K562 (cell line): ENCODE measurements around the gene MRPL58. TPM values are rescaled to one million over a fixed set of nuclear protein-coding genes. Genes with fewer than 3 reads are reported as not detected.
A peak's percentile ranks its signal among the peaks of the same experiment; 100 is the strongest.

ENCODE experiments used
- BCOR ChIP-seq: fragments of 450-650 bp; IDR thresholded peaks from 2 replicates; pipeline ENCODE4 v1.6.1; 2016
- BRD9 ChIP-seq: fragments of 450-650 bp; IDR thresholded peaks from 2 replicates; pipeline ENCODE4 v1.6.1; 2018; ENCODE audit warnings: low read depth; ENCODE audit not compliant: partially characterized antibody
- CBFB ChIP-seq: sonication (generic); formaldehyde crosslinking; IDR thresholded peaks from 2 replicates; pipeline ENCODE4 v1.4.0; 2020; ENCODE audit warnings: mild to moderate bottlenecking, missing genetic modification reagents
- CREB3 ChIP-seq: fragments of 450-650 bp; conservative IDR thresholded peaks from 2 replicates; pipeline ENCODE4 v1.6.1; 2016; ENCODE audit warnings: missing genetic modification characterization, low read depth, mild to moderate bottlenecking, missing compliant biosample characterization, moderate library complexity
- ELF2 ChIP-seq: fragments of 250-450 bp; sonication (Bioruptor Pico); IDR thresholded peaks from 2 replicates; pipeline ENCODE4 v1.5.0; 2021; ENCODE audit warnings: mild to moderate bottlenecking
- FIP1L1 ChIP-seq: fragments of 200-400 bp; formaldehyde crosslinking; IDR thresholded peaks from 2 replicates; pipeline ENCODE4 v1.6.1; 2018; ENCODE audit warnings: mild to moderate bottlenecking, low read depth, low read length; ENCODE audit not compliant: poor library complexity, severe bottlenecking
- FOSL1 ChIP-seq: fragments of 200-800 bp; sonication (Bioruptor generic); conservative IDR thresholded peaks from 2 replicates; pipeline ENCODE4 v1.6.1; 2016; ENCODE audit warnings: missing genetic modification characterization, missing compliant biosample characterization
- GATA2 ChIP-seq: sonication (generic); formaldehyde crosslinking; IDR thresholded peaks from 2 replicates; pipeline ENCODE4 v1.4.0; 2020; ENCODE audit warnings: mild to moderate bottlenecking, missing genetic modification reagents
- HMGN3 ChIP-seq: IDR thresholded peaks from 2 replicates; pipeline ENCODE4 v1.6.1; 2011; ENCODE audit warnings: borderline replicate concordance, low read depth, mild to moderate bottlenecking, mixed read lengths, low read length; ENCODE audit not compliant: insufficient read length; ENCODE audit errors: extremely low read depth
- JUND ChIP-seq, 2 experiments: IDR thresholded peaks; 2 replicates in 1 of 2; 3 replicates in 1 of 2; pipeline ENCODE4 v1.6.1; 2011; ENCODE audit warnings: borderline replicate concordance in 2 of 2, low read depth in 2 of 2, low read length in 2 of 2, improper control_type of control experiment in 1 of 2, missing biosample characterization in 1 of 2, missing genetic modification characterization in 1 of 2, missing genetic modification reagents in 1 of 2
- KLF10 ChIP-seq: fragments of 250-450 bp; sonication (Bioruptor Pico); IDR thresholded peaks from 2 replicates; pipeline ENCODE4 v1.6.1; 2021; ENCODE audit warnings: matching md5 sums
- MAFK ChIP-seq: IDR thresholded peaks from 2 replicates; pipeline ENCODE4 v1.6.1; 2011; ENCODE audit warnings: low read length, improper control_type of control experiment
- NCOA1 ChIP-seq: fragments of 450-650 bp; IDR thresholded peaks from 2 replicates; pipeline ENCODE4 v1.6.1; 2016; ENCODE audit warnings: low read depth
- RBM14 ChIP-seq: fragments of 200-400 bp; formaldehyde crosslinking; IDR thresholded peaks from 2 replicates; pipeline ENCODE4 v1.6.1; 2018; ENCODE audit warnings: low read depth, mild to moderate bottlenecking, low read length, moderate library complexity, borderline replicate concordance; ENCODE audit not compliant: insufficient read depth
- RBM22 ChIP-seq: fragments of 200-400 bp; formaldehyde crosslinking; IDR thresholded peaks from 2 replicates; pipeline ENCODE4 v1.6.1; 2018; ENCODE audit warnings: low read length, low read depth; ENCODE audit not compliant: poor library complexity, severe bottlenecking
- RBM34 ChIP-seq: fragments of 200-400 bp; formaldehyde crosslinking; IDR thresholded peaks from 2 replicates; pipeline ENCODE4 v1.6.1; 2018; ENCODE audit warnings: low read length, borderline replicate concordance; ENCODE audit not compliant: insufficient read depth
- SAFB2 ChIP-seq: fragments of 200-400 bp; formaldehyde crosslinking; IDR thresholded peaks from 2 replicates; pipeline ENCODE4 v1.6.1; 2018; ENCODE audit warnings: borderline replicate concordance, low read length, low read depth, moderate library complexity; ENCODE audit not compliant: severe bottlenecking
- SMC3 ChIP-seq: conservative IDR thresholded peaks from 2 replicates; pipeline ENCODE4 v1.6.1; 2011; ENCODE audit warnings: low read depth, low read length, improper control_type of control experiment; ENCODE audit not compliant: insufficient read depth
- SP1 ChIP-seq: sonication (generic); formaldehyde crosslinking; IDR thresholded peaks from 2 replicates; pipeline ENCODE4 v1.8.1; 2022; ENCODE audit warnings: mild to moderate bottlenecking, missing genetic modification reagents
- U2AF1 ChIP-seq: fragments of 200-400 bp; formaldehyde crosslinking; optimal IDR thresholded peaks from 2 replicates; pipeline ENCODE3; 2017; ENCODE audit warnings: mild to moderate bottlenecking, low read depth, low read length, moderate library complexity
- ZBTB17 ChIP-seq: fragments of 450-650 bp; formaldehyde crosslinking; IDR thresholded peaks from 2 replicates; pipeline ENCODE4 v1.4.0; 2020; ENCODE audit warnings: mild to moderate bottlenecking
- ZBTB9 ChIP-seq: fragments of 450-650 bp; formaldehyde crosslinking; IDR thresholded peaks from 2 replicates; pipeline ENCODE4 v1.4.0; 2020; ENCODE audit warnings: mild to moderate bottlenecking, moderate library complexity
- ZC3H8 ChIP-seq: fragments of 450-650 bp; IDR thresholded peaks from 2 replicates; pipeline ENCODE4 v1.6.1; 2017
- ZEB2 ChIP-seq: fragments of 450-650 bp; IDR thresholded peaks from 2 replicates; pipeline ENCODE4 v1.6.1; 2016
- ZFPM2 ChIP-seq: fragments of 250-450 bp; sonication (Bioruptor Pico); IDR thresholded peaks from 2 replicates; pipeline ENCODE4 v1.5.1; 2022; ENCODE audit warnings: mild to moderate bottlenecking
- ZNF134 ChIP-seq: fragments of 250-450 bp; sonication (Bioruptor Pico); conservative IDR thresholded peaks from 2 replicates; pipeline ENCODE4 v1.4.0; 2020
- ZNF224 ChIP-seq: sonication (generic); formaldehyde crosslinking; IDR thresholded peaks from 2 replicates; pipeline ENCODE4 v1.8.0; 2022; ENCODE audit warnings: mild to moderate bottlenecking, missing genetic modification reagents
- ZNF699 ChIP-seq: fragments of 250-450 bp; sonication (Bioruptor Pico); IDR thresholded peaks from 2 replicates; pipeline ENCODE4 v1.8.0; 2021; ENCODE audit warnings: mild to moderate bottlenecking, moderate library complexity; ENCODE audit not compliant: insufficient replicate concordance
- polyA plus RNA-seq, 8 experiments: library from polyadenylated mRNA; depleted of rRNA in 4 of 8; stranded (reverse) in 5 of 8; unstranded in 3 of 8; fragments of >200 nt; fragmentation: Nextera tagmentation in 2 of 8; fragmentation: Illumina TruSeq in 1 of 8; extraction: Ambion mirVana in 2 of 8; extraction: Trizol in 1 of 8; gene quantifications; 2 replicates each; pipeline versions ENCODE4 v1.2.1 to v1.2.3, GENCODE V29; 2011 to 2014; ENCODE audit warnings: inconsistent platforms in 1 of 8, missing spikeins in 1 of 8
- total RNA-seq, 7 experiments: library from RNA; depleted of rRNA in 6 of 7; stranded (reverse); fragments of >200 nt in 6 of 7; fragmentation: Illumina TruSeq in 2 of 7; extraction: Trizol in 2 of 7; gene quantifications; 2 replicates each; pipeline versions ENCODE4 v1.2.1 to v1.2.3, GENCODE V29; 2011 to 2021; ENCODE audit warnings: low replicate concordance in 1 of 7

Gene MRPL58
- total and polyA plus RNA-seq, 9 of the 15 experiments (the other 6 are each of a cell fraction or from before 2014, with no cell fraction given) = 30.8 to 107 (median 72.4) TPM

DNA sequence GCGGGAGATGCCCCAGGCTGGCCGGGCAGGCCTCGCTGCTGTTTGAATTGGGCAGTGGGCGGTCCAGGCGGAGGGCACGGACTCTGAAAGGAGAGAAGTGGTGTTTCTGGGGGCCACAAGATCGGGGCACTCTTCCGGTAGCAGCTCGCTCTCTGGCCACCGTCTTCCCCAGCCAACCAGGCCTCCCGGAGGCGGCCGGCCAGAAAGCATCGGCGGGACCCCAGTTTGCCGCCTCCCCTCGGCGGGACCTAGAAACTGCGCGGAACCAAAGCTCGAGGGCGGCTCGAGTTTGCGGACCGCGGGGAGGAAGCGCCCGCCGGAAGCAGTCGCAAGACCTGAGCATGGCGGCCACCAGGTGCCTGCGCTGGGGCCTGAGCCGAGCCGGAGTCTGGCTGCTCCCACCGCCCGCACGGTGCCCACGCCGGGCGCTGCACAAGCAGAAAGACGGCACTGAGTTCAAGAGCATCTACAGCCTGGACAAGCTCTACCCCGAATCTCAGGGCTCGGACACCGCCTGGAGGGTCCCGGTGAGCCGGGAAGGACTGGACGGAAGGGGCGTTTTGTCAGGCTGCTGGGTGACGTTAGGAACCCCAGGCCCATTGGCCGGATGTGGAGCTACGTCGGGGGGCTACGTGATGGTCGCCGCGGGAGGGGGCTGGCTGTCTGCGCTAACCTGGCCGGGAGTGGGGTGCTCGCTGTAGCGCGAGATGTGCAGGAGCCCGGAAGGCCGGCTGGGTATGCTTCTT lies at the start of gene MRPL58 (continued):
- 0 out of 2 replicates have a peak, but pooled peaks have one; percentile 26 for TF ChIP-seq FOSL1 (tag)
- TF ChIP-seq NCOA1 = peak; percentile 97
- peak; percentile 84 for TF ChIP-seq FIP1L1
- TF ChIP-seq RBM34 = no peak
- TF ChIP-seq ZC3H8 = no peak
- no peak for TF ChIP-seq SAFB2
- 0 out of 2 replicates have a peak, but pooled peaks have one; percentile 43 for TF ChIP-seq RBM14
- TF ChIP-seq U2AF1 = peak; percentile 53
- peak; percentile 87 for TF ChIP-seq ZBTB17 (CRISPR knock-in tag)
- TF ChIP-seq JUND (IDR thresholded peaks at IDR 0.05; ENCODE audit: borderline replicate concordance, low read depth, low read length) = peak; percentile 55
- TF ChIP-seq JUND (tag; IDR thresholded peaks at IDR 0.05; ENCODE audit: borderline replicate concordance, low read depth, low read length) = no peak
- TF ChIP-seq ZFPM2 = no peak
- no peak for TF ChIP-seq ELF2 (CRISPR knock-in tag)
- TF ChIP-seq SP1 = peak; percentile 87
- no peak for TF ChIP-seq BCOR
- TF ChIP-seq CBFB (CRISPR knock-in tag) = no peak; the same call in 1 of the 2 replicates
- peak; percentile 84 for TF ChIP-seq HMGN3
- no peak for TF ChIP-seq ZNF699 (CRISPR knock-in tag)
- TF ChIP-seq ZEB2 = peak; percentile 95
- TF ChIP-seq BRD9 = no peak
- TF ChIP-seq KLF10 = no peak
- 0 out of 2 replicates have a peak, but pooled peaks have one; percentile 28 for TF ChIP-seq CREB3
- no peak for TF ChIP-seq MAFK
- TF ChIP-seq ZNF134 (CRISPR knock-in tag) = peak; percentile 28; the same call in 1 of the 2 replicates
- TF ChIP-seq ZBTB9 = peak; percentile 79; the same call in 1 of the 2 replicates
- no peak for TF ChIP-seq ZNF224
- TF ChIP-seq GATA2 = no peak
- TF ChIP-seq RBM22 = peak; percentile 75
- peak; percentile 35 for TF ChIP-seq SMC3
